HG02623 (cell line): ENCODE results near the gene ALX4.

Experiments used
- ATAC-seq: cut with Tn5 transposase; IDR thresholded peaks from one replicate; pipeline ENCODE4 v1.9.1; 2021; ENCODE audit warnings: moderate library complexity; ENCODE audit not compliant: unreplicated experiment

The ALX4 gene

DNA sequence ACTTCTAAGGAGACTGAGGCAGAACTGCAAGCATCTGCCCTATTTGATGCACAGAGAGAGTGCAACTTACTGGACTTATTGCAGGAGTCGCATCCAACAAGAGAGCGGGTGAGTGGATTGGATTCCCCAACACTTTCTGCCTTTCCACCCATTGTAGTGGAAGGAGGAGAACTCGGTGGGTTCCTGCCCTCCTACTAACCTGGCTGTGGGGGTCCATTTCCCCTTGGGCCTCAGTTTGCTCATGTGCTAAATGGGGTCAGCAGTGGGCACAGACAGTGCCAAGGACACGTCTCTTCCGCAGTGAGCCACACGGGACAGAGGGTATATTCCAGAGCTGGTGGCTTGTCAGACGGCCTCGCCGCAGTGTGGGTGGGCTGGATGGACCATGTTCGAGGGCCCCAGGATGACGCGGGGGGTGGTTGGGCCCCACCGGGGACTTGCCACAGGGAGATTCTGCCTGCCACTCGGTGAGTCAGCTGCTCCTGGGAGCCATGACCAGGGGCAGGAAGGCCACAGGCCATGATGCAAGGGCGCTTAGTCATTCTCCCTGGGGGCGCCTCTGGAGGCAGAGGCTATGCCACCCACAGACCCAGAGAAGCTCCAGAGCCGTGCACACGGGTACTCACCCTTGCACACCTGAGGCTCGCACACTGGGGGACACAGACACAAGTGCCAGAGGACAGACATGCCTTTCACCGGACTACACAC lies 8.2 kb downstream of the ALX4 start:
- no peak for ATAC-seq

DNA sequence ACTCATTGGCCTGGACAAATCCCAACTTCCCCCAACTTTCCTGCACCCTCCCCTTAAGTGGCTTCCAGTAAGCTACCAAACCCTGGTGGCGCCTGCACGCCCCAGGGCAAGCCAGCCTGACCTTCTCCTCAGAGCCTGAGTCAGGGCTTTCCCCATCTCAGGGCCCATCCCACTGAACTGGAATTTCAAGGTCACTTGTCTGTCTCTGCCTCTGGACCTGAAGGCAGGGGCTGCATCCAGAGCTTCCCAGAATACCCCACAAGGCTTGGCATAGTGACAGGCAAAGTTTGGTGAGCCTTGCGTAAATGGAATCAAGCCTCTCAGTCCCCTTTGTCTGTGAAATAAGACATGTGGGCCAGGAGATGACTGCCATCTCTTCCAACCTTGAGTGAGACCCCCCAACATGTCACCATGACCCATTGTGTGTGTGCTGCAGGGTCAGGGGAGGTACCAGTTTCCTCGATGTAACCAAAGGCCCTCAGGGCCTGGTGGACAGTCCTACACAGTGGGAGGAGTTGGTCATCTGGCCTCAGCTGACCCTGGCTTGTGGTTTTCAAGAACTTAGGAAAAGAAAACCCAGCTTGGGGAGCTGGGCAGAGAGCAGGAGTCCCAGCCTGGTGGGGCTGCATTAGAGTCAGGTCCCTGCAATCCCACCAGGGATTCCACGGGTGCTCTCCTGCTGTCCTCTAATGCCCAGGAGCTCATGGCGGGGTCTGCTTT lies 8.9 kb downstream of the ALX4 start:
- ATAC-seq: no peak

- no peak for ATAC-seq
These were observed 11.1 kb downstream of the ALX4 start for GRCh38 chr11:44298862-44299261.

DNA sequence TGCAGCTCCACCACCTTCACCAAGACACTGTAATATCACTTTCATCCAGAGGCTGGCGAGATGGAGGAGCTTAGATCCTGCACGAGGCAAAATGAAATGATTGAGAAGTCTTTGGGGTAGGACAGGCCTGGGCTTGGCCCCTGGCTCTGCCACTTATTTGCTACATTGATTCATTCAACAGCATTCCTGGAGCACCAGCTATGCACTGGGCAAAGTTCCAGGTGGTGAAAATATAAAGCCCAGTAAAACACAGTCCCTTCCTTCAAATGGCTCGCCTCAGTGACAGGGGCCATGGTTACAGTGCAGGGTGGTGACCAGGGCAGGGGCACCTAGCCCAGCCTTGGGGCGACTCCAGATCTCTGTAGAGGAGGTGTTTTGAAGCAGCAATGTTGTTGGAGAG lies 19.7 kb downstream of the ALX4 start:
- ATAC-seq: no peak

- no peak for ATAC-seq
These were observed 21.8 kb downstream of the ALX4 start for GRCh38 chr11:44288133-44288526.

DNA sequence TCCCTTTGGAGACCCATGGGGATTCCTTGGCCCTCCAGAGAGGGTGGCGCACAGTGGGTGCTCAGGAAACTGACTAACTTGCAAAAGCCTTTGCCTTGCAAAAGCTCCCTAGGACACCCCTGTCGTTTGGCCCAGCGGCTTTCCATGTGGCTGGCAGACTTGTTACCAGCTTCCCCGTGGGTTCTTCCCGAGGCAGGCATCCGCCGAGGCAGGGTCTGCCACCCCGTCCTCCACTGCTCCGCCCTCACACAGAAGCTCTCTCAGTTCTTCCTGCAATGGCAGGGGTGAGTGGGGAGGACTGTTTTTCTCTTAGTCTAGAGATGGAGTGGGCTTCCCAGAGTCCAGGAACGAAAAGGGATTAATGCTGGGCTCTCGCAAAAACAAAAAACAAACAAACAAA lies 23.0 kb downstream of the ALX4 start:
- no peak for ATAC-seq

DNA sequence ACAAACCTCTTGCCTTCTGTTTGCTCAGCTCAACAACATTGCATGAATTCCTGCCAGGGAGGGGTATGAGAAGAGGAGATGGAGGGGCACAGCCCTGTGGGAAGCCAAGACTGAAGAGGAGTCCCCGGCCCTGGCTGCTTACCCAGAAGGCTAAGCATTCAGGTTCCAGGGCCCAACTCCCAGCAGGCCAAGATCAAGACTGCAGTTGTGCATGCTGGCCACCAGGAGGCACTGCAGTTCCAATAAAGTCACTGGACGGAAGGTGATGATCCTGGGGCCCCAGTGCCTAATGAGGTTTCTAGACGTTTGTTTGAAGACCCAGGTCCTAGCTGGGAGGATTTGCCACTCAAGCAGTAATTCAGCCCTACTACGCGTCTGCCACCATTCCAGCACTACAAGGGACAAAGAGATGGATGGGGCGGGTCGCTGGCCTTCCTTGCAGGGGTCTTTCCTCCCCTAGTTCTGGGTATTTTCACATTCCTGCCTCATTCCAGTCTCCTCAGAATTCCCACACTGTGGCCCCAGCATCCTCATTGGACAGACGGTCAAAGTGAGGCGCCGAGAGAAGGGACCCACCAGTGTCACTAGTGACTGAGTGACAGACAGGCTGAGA lies 23.6 kb downstream of the ALX4 start:
- ATAC-seq: no peak

- no peak for ATAC-seq
These were observed 24.2 kb downstream of the ALX4 start for GRCh38 chr11:44285756-44286155.

DNA sequence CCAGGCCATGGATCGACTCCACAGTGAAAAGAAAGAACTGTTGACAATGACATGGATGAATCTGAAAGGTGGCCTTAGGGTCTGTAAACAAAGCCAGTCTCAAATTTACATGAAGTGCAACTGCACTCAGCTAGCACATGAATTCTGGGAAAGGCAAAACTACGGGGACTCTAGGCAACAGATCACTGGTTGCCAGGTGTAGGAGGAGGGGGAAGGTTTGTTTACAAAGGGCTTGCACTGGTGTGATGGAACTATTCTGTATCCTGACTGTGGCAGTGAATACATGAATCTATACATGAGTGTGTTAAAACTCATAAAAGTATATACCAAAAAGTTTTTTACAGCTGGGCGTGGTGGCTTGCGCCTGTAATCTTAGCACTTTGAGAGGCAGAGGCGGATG lies 27.3 kb downstream of the ALX4 start:
- ATAC-seq: no peak

DNA sequence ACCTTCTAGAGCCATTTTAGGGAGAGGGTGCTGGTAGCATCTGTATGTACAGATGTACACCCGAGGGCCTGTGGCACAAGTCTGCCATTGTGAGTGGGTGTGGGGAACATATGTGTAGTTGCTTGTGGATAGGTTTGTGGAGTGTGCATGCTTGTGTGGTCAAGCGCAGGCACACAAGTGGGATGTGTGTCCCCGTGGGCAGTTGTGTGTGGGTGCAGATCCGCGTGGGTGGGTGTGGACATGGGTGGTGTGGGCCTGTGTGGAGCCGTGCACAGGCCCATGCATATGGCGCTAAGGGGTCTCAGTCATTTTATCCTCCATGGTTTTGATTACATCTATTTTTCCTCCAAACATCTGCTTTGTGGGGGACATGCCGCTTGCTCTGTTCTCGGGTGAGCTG lies 28.8 kb downstream of the ALX4 start:
- ATAC-seq: no peak

- no peak for ATAC-seq
These were observed 29.7 kb downstream of the ALX4 start for GRCh38 chr11:44280257-44280656.

DNA sequence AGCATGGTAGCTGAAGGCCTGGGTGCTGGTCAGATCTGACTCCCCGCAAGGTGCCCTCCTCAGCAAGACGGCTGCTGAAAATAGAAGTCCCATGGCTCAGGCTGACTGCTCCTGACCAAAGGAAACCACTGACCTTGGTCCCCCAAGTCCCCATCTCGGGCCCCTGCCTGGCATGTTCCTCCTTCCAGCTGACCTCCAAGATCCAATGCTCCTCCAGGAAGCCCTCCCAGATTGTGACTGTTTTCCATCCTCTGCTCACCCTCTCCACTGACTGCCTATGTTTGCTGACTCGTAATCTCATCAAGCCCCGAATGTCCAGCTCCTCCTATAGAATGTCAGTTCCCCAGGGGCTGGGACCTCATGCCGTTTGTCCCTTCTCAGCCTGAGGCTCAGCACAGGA lies 30.5 kb downstream of the ALX4 start:
- ATAC-seq: no peak

DNA sequence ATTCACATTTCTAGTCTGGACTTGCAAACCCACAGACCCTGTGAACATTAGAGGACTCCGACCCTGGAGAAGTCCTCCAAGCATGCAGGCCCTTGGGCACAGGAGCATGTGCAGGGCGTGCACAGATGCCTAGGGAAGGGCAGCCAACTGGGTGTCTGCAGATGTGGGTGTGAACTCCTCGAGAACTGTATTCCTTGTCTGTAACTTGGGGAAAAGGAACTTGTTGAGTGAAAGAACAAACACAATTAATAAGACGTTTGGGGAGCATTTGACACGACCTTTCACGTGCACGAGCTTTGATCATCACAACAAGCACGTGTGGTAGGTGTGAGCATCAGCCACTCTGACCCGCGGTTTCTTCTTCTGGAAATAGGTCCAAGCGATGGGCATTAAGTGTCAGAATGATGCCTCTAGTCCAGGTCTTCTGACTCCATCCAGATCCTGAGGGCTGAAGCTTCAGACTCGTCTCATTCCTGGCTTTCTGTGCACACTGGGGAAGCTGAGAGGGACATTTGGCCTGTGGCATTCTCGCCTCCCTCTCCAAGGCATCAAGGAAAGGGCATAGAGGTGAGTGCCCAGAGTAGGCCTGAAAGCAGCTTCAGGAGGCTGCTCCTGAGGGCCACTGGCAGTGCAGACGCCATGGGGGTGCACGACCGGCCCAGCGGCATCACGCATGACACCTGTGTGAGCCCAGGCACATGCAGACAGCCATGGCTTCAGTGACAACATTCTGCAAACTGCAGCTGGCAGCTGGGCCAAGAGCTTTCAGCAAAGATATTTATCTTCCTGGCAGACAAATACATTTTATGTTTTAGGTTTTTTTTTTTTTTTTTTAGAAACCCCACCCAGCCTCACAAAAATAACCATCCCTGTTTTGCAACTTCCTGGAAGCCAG lies 32.5 kb downstream of the ALX4 start:
- no peak for ATAC-seq

GRCh38 chr11:44275961-44276550 lies 33.9 kb downstream of the ALX4 start:
- no peak for ATAC-seq

DNA sequence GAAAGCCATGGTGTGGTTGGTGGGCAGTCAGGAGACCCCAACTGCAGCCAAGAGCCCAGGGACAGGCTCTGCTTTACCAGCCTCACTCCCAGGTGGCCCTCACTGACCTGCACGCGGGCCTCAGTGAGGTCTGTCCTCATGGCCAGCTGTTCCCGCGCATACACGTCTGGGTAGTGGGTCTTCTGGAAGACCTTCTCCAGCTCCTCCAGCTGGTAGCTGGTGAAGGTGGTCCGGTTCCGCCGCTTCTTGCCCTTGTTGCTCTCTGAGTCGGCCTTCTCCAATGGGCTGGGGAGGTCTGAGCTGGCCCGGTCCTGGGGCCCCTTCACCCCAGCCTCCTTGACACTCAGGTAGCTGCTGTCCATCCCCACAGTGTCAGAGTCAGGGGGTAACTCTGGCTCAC lies 34.7 kb downstream of the ALX4 start:
- no peak for ATAC-seq

DNA sequence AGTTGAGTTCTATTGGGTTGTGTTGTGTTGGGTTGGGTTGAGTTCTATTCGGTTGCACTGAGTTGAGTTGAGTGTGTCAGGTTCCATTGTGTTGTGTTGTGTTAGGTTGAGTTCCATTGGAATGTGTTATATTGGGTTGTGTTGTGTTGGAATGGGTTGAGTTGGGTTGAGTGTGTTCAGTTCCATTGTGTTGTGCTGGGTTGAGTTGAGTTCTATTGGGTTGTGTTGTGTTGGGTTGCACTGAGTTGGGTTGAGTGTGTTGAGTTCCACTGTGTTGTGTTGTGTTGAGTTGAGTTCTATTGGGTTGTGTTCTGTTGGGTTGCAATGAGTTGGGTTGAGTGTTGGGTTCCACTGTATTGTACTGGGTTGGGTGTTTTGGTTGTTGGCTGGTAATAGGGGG lies 35.5 kb downstream of the ALX4 start:
- no peak for ATAC-seq

GRCh38 chr11:44271286-44271685 lies 38.7 kb downstream of the ALX4 start:
- ATAC-seq: no peak

GRCh38 chr11:44270403-44271273 lies 39.3 kb downstream of the ALX4 start:
- no peak for ATAC-seq

GRCh38 chr11:44269369-44270351 lies 40.3 kb downstream of the ALX4 start:
- no peak for ATAC-seq
